ENCODE data around the gene C1orf167. TPM values are rescaled to one million over a fixed set of nuclear protein-coding genes. Genes with fewer than 3 reads are reported as not detected.

The C1orf167 gene
- total RNA-seq, 1 donor from 2014 or later: not detected

DNA sequence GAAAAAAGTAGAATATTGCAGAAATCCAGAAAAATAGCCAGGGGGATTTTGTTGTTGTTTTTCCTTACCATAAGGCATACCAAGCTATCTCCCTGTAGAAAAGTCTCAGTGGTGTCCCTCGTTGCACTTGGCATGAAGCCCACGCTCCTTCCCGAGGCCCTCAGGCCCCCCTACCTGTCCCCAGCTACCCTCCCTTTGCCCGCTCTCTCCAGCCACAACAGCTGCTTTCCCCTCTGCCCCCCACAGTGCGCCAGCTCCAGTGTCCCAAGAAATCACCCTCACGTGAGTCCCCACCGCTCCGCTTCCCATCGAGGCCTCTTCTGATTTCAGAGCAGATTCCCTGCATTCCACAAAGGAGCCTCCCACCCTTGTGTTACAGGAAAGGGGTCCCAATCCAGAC, 17.7 kb upstream of the C1orf167 start:
- H3K4me2 ChIP-seq: no peak overlapping the region
- Mint-ChIP-seq H3K4me3 (no peak overlapping the region), H3K36me3 (peaks cover 7% of the 10 kb centered on the region), H3K27me3 (ENCODE audit: insufficient read depth, low read depth) (no peaks in the 10 kb centered on the region), H3K9me3 (no peaks in the 10 kb centered on the region), H3K4me1 (peaks cover 12% of the 10 kb centered on the region), H3K27ac (peak overlapping the region; percentile 30)
- H3K79me2 ChIP-seq (ENCODE audit: low read depth): no peaks in the 10 kb centered on the region
- no peaks in the 10 kb centered on the region for H3K27me3 ChIP-seq
- H3K27ac ChIP-seq: no peak overlapping the region
- H3K9me3 ChIP-seq (ENCODE audit: low read depth): no peaks in the 10 kb centered on the region
- H3F3A ChIP-seq (ENCODE audit: low read depth): peaks cover 4% of the 10 kb centered on the region
- H3K9ac ChIP-seq: no peak overlapping the region
- no peaks in the 10 kb centered on the region for H4K20me1 ChIP-seq (ENCODE audit: low read depth)
- H3K36me3 ChIP-seq: no peaks in the 10 kb centered on the region
- H3K4me3 ChIP-seq: no peak overlapping the region
- TF ChIP-seq, protein P1, sequence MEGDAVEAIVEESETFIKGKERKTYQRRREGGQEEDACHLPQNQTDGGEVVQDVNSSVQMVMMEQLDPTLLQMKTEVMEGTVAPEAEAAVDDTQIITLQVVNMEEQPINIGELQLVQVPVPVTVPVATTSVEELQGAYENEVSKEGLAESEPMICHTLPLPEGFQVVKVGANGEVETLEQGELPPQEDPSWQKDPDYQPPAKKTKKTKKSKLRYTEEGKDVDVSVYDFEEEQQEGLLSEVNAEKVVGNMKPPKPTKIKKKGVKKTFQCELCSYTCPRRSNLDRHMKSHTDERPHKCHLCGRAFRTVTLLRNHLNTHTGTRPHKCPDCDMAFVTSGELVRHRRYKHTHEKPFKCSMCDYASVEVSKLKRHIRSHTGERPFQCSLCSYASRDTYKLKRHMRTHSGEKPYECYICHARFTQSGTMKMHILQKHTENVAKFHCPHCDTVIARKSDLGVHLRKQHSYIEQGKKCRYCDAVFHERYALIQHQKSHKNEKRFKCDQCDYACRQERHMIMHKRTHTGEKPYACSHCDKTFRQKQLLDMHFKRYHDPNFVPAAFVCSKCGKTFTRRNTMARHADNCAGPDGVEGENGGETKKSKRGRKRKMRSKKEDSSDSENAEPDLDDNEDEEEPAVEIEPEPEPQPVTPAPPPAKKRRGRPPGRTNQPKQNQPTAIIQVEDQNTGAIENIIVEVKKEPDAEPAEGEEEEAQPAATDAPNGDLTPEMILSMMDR (IDR thresholded peaks at IDR 0.05): no peak
- TF ChIP-seq EZH2phosphoT487 (IDR thresholded peaks at IDR 0.05): no peak
- no peak for TF ChIP-seq EZH2 (IDR thresholded peaks at IDR 0.05)
- DNase-seq (ENCODE audit: low spot score): no peak
- H3K4me1 ChIP-seq: peaks cover 6% of the 10 kb centered on the region
- H2AFZ ChIP-seq (replicated peaks): no peak overlapping the region

DNA sequence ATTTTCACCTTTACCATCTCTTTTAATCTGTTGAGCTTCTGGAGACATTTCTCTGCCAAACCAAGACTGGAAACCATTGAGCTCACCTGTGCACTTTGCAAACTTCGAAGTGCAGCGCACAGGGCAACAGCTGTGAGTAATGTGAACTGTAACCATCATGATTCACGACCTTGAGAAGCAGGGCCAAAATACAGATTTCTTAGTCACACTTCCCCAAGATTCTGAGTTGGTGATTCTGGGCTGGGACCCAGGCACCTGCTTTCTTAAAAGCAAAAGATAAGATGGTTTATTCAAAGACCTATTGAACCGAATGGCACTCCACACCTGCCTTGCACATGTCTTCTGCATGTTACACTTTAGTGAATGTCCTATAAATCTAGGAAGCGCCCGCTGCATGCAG, 15.9 kb upstream of the C1orf167 start:
- Histone ChIP-seq H3K4me1 (no peaks in the 10 kb centered on the region), H3K9ac (no peak overlapping the region), H3K79me2 (ENCODE audit: low read depth) (no peaks in the 10 kb centered on the region), H3K27me3 (no peaks in the 10 kb centered on the region), H3K36me3 (no peaks in the 10 kb centered on the region), H4K20me1 (ENCODE audit: low read depth) (no peaks in the 10 kb centered on the region), H3K4me2 (no peak overlapping the region), H2AFZ (replicated peaks) (no peak overlapping the region), H3K9me3 (ENCODE audit: low read depth) (no peaks in the 10 kb centered on the region), H3K27ac (no peak overlapping the region), H3K4me3 (no peak overlapping the region), H3F3A (ENCODE audit: low read depth) (peaks cover 4% of the 10 kb centered on the region)
- Mint-ChIP-seq H3K27me3 (ENCODE audit: insufficient read depth, low read depth) (no peaks in the 10 kb centered on the region), H3K4me3 (no peak overlapping the region), H3K27ac (no peak overlapping the region), H3K36me3 (peaks cover 7% of the 10 kb centered on the region), H3K4me1 (no peaks in the 10 kb centered on the region), H3K9me3 (no peaks in the 10 kb centered on the region)
- no peak for TF ChIP-seq EZH2phosphoT487 (IDR thresholded peaks at IDR 0.05)
- DNase-seq (ENCODE audit: low spot score): no peak

DNA sequence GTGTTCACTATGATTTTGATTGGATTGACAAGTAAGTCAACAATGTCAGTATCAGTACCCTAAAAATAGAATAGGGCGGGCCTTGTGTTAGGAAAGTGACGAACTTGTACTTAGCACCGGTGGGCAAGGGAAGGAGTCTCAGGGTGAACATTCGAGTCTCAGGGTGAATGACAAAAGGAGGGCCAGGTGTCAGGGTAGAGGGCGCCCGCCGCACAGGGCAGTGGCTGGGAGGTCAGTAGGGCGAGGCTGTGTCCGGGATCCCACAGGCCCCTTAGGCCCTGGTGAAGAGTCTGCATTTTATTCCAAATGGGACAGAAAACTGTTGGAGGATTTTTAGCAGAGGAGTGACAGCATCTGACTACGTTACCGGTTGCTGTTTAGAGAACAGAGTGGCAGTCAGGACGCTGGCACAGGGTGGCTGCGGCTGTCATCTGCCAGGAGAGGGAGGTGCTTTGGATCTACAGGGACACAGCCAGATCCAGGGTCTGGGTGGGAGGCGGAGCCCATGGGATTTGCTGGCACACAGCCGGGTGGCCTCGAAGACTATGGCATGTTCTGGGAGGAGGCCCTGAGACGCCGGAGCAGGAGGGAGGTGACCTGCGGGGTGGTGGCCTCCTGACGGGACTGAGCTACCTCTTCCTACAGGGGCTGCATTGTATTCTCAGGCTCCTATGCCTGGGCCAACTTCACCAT, 15.1 kb upstream of the C1orf167 start:
- Histone ChIP-seq H3K4me2 (no peak overlapping the region), H3K36me3 (no peaks in the 10 kb centered on the region), H3K27me3 (no peaks in the 10 kb centered on the region), H2AFZ (replicated peaks) (no peak overlapping the region), H4K20me1 (ENCODE audit: low read depth) (no peaks in the 10 kb centered on the region), H3K4me3 (no peak overlapping the region), H3K27ac (no peak overlapping the region), H3K9ac (no peak overlapping the region), H3K9me3 (ENCODE audit: low read depth) (no peaks in the 10 kb centered on the region), H3F3A (ENCODE audit: low read depth) (peaks cover 4% of the 10 kb centered on the region), H3K4me1 (no peaks in the 10 kb centered on the region), H3K79me2 (ENCODE audit: low read depth) (no peaks in the 10 kb centered on the region)
- no peak for DNase-seq (ENCODE audit: low spot score)
- peak overlapping the region; percentile 28 for H3K27ac Mint-ChIP-seq
- no peaks in the 10 kb centered on the region for H3K27me3 Mint-ChIP-seq (ENCODE audit: insufficient read depth, low read depth)
- H3K4me1 Mint-ChIP-seq: peaks cover 5% of the 10 kb centered on the region
- no peaks in the 10 kb centered on the region for H3K9me3 Mint-ChIP-seq
- peak overlapping the region; percentile 26 for H3K4me3 Mint-ChIP-seq
- TF ChIP-seq EZH2phosphoT487 (IDR thresholded peaks at IDR 0.05) (no peak), EZH2 (IDR thresholded peaks at IDR 0.05) (no peak)
- TF ChIP-seq, protein P1 (IDR thresholded peaks at IDR 0.05): no peak
- peaks cover 7% of the 10 kb centered on the region for H3K36me3 Mint-ChIP-seq
